Motor neuron (in vitro differentiated cells): Measurements from ENCODE around the gene KIRREL3. TPM values are rescaled to one million over a fixed set of nuclear protein-coding genes. Genes with fewer than 3 reads are reported as not detected.

Experiments used
- ATAC-seq, 8 experiments: fragments of 200-7000 bp; cut with Tn5 transposase; replicated peaks in 6 of 8; 2 replicates each; pipeline ENCODE4 v1.8.0; 2021; ENCODE audit warnings: mild to moderate bottlenecking in 8 of 8, moderate library complexity in 8 of 8
- H3K27ac ChIP-seq, 2 donors: fragments of 250-450 bp; sonication (Bioruptor Pico); 2 replicates each; pipeline ENCODE4 v1.9.0; 2021; ENCODE audit warnings: antibody characterized with exemption in 2 of 2, mild to moderate bottlenecking in 2 of 2, moderate library complexity in 1 of 2
- H3K4me1 ChIP-seq, 2 donors: fragments of 250-450 bp; sonication (Bioruptor Pico); replicated peaks in 1 of 2; 2 replicates each; pipeline ENCODE4 v1.6.1; 2021; ENCODE audit warnings: antibody characterized with exemption in 2 of 2, mild to moderate bottlenecking in 2 of 2, moderate library complexity in 1 of 2
- H3K4me3 ChIP-seq, 5 donors: fragments of 250-450 bp; sonication (Bioruptor Pico); 2 replicates each; pipeline ENCODE4 v1.9.0; 2021; ENCODE audit warnings: antibody characterized with exemption in 5 of 5, mild to moderate bottlenecking in 5 of 5, moderate library complexity in 4 of 5
- WGBS, 10 experiments: fragments of 450-650 bp; shearing (Covaris generic); methylation state at CpG; one replicate each; pipeline ENCODE4 v1.0.0; 2022; 5-methylcytosine and 5-hydroxymethylcytosine counted together
- in situ Hi-C, 9 experiments: fragments of 400-800 bp; cut with MboI; loops; one replicate each; pipeline ENCODE4 v1.15.0; 2021; ENCODE audit warnings: low sequenced_read_pairs in 9 of 9, low pct_unique_long_range_greater_than_20kb in 2 of 9; ENCODE audit not compliant: unreplicated experiment in 9 of 9
- total RNA-seq, 8 experiments: library from RNA; unstranded; fragments of 300-600 nt; gene quantifications; 2 replicates each; pipeline versions ENCODE4 v1.2.3 to v1.2.4, GENCODE V29; 2022

The KIRREL3 gene
- total RNA-seq, 8 experiments from 2014 or later: 3.2 to 53.1 (median 4.8) TPM

GRCh38 chr11:126526471-126526870 is 474.1 kb downstream of the KIRREL3 start:
- Histone ChIP-seq H3K27ac (no peak overlapping the region), H3K4me1 (peaks cover 7 to 16% of the 10 kb centered on the region in 2 donors), H3K4me3 (no peak overlapping the region)
- ATAC-seq: no peak
- WGBS, 10 experiments: 50 to 100% (median 80%) methylated on average over 1 to 7 of the region's 10 CpGs; no CpG with 5 or more reads in 5 of the 10 experiments
- in situ Hi-C loops: no loop called here

GRCh38 chr11:126525702-126526101 is 474.9 kb downstream of the KIRREL3 start:
- H3K4me1 ChIP-seq: peaks cover 9 to 16% of the 10 kb centered on the region in 2 donors
- no peak overlapping the region for H3K4me3 ChIP-seq
- in situ Hi-C loops: no loop called here
- ATAC-seq: peak in 5 of 8 experiments; percentile 35 to 83 (median 60)
- WGBS, 10 experiments: 0 to 100% (median 63%) methylated on average over 1 to 4 of the region's 4 CpGs; no CpG with 5 or more reads in 1 of the 10 experiments
- H3K27ac ChIP-seq: no peak overlapping the region

- H3K4me3 ChIP-seq: no peak overlapping the region
- no peak overlapping the region for H3K27ac ChIP-seq
- no peak for ATAC-seq
- peaks cover 14 to 18% of the 10 kb centered on the region in 2 donors for H3K4me1 ChIP-seq
- in situ Hi-C loops: no loop called here
- WGBS, 10 experiments: 21 to 100% (median 84%) methylated on average over 2 to 9 of the region's 10 CpGs
Measured at GRCh38 chr11:126525216-126525615, 475.4 kb downstream of the KIRREL3 start.

DNA sequence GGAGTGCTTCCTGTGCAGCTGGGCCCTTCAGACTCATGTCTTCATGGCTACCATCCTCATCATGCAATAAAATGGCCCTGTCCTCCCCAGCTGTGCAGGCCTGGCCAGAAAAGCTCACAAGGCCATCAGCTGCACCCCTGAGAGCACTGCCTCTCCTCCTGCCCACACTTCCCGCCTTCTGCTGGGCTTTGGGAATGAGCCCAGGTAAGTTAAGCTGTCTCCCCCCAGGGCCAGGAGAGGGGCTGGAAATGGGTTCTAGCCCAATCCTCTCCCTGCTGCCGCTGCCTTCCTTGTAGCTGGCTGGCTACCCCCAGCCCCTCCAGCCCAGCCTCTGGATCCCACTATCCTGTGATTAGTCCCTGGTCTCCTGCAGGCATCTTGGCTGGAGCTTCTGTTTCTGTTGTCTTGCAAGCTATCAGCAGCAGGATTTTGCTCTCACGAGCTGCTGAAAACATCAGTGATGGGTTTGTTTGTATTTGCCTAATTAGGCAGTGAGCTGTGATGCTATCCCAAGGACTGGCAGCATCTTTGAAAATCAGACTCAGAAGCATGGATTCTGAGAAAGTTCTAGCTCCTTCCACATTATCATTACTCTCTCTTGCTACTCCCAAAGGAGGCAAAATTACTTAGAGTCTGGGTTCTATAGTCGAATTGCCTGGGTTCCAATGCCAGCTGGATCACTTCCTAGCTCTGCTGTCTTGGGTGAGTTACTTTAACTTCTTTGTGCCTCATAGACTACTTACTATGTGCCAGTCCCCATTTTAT is 476.9 kb downstream of the KIRREL3 start:
- 20 to 83% (median 43%) methylated on average over 1 to 3 of the region's 4 CpGs; no CpG with 5 or more reads in 1 of the 10 experiments for WGBS, 10 experiments
- Histone ChIP-seq H3K4me3 (no peak overlapping the region), H3K4me1 (peaks cover 26 to 33% of the 10 kb centered on the region in 2 donors), H3K27ac (no peak overlapping the region)
- no peak for ATAC-seq
- in situ Hi-C loops: no loop called here

DNA sequence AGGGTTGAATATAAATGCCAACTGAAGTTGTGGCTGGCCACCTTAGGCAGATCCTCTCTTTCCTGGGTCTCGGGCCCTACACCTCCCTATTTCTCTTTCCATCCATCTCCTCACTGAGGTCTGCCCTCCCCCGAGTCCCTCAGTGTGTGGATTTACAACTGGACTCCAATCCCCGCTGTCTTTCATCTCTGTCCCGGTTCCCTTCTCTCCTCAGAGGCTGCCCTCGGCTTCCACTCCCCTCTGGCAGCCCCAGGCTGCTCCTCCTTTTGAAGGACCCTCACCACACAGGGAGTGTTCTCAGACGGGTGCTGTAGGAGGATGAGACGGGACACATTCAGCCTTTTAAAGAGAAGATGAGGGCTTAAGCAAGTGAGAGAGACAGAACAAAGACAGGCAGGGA is 478.0 kb downstream of the KIRREL3 start:
- WGBS, 10 experiments: 33 to 88% (median 64%) methylated on average over 1 to 5 of the region's 7 CpGs; no CpG with 5 or more reads in 4 of the 10 experiments
- peaks cover 32 to 41% of the 10 kb centered on the region in 2 donors for H3K4me1 ChIP-seq
- ATAC-seq: no peak
- in situ Hi-C loops: no loop called here
- no peak overlapping the region for H3K4me3 ChIP-seq
- no peak overlapping the region for H3K27ac ChIP-seq

- no peak overlapping the region for H3K4me3 ChIP-seq
- ATAC-seq: no peak
- WGBS, 10 experiments: 80 to 100% (median 91%) methylated on average over 1 to 4 of the region's 4 CpGs
- peaks cover 32 to 41% of the 10 kb centered on the region in 2 donors for H3K4me1 ChIP-seq
- in situ Hi-C loops: no loop called here
- no peak overlapping the region for H3K27ac ChIP-seq
Measured at GRCh38 chr11:126522152-126522551, 478.4 kb downstream of the KIRREL3 start.

- 80 to 96% (median 94%) methylated on average over 1 to 7 of the region's 11 CpGs; no CpG with 5 or more reads in 6 of the 10 experiments for WGBS, 10 experiments
- peaks cover 32 to 37% of the 10 kb centered on the region in 2 donors for H3K4me1 ChIP-seq
- ATAC-seq: no peak
- no peak overlapping the region for H3K27ac ChIP-seq
- in situ Hi-C loops: no loop called here
- H3K4me3 ChIP-seq: no peak overlapping the region
Measured at GRCh38 chr11:126521196-126521595, 479.4 kb downstream of the KIRREL3 start.

- peak in 3 of 8 experiments; percentile 52 to 73 (median 56) for ATAC-seq
- peaks cover 26 to 32% of the 10 kb centered on the region in 2 donors for H3K4me1 ChIP-seq
- WGBS, 10 experiments: 40 to 97% (median 90%) methylated on average over 2 to 16 of the region's 25 CpGs; no CpG with 5 or more reads in 1 of the 10 experiments
- peak overlapping the region in 1 of 2 donors; percentile 36 for H3K27ac ChIP-seq
- in situ Hi-C loops: no loop called here
- no peak overlapping the region for H3K4me3 ChIP-seq
Measured at GRCh38 chr11:126519764-126520734, 480.5 kb downstream of the KIRREL3 start.

DNA sequence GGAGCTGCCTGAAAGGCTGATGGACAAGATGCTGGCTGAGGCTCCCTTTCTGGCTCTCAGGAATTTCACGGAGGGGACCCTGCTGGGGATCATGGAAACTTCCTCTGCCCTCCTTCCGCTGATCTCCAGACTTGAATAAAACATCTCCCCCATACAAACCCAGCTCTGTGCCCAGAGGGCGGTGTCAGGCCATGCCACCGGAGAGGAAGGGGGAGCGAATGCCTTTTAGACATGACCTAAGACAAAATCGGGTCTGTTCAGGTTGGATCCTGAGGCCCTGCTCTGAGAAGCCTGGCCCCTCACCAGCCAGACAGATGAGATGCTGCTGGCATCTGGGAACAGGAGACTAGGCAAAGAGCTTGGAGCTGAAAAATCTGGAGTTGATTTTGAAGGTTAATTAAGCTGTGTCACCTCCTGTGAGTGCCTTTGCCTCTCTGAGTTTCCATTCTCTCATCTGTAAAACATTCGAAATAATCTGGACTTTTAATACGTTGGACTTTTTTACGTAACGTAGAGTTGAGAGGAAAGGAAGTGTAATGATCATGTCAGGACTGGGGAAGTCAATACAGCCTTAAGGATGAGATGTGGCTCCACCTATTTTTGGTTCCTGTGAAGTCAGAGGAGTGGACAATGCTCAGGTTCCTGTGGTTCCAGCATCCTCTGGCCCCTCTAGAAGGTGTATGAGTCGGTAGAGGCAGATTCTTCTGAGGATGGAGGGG is 481.4 kb downstream of the KIRREL3 start:
- 29 to 100% (median 78%) methylated on average over 1 to 8 of the region's 11 CpGs; no CpG with 5 or more reads in 2 of the 10 experiments for WGBS, 10 experiments
- Histone ChIP-seq H3K27ac (no peak overlapping the region), H3K4me3 (no peak overlapping the region), H3K4me1 (peaks cover 33 to 40% of the 10 kb centered on the region in 2 donors)
- ATAC-seq: no peak
- in situ Hi-C loops: no loop called here

DNA sequence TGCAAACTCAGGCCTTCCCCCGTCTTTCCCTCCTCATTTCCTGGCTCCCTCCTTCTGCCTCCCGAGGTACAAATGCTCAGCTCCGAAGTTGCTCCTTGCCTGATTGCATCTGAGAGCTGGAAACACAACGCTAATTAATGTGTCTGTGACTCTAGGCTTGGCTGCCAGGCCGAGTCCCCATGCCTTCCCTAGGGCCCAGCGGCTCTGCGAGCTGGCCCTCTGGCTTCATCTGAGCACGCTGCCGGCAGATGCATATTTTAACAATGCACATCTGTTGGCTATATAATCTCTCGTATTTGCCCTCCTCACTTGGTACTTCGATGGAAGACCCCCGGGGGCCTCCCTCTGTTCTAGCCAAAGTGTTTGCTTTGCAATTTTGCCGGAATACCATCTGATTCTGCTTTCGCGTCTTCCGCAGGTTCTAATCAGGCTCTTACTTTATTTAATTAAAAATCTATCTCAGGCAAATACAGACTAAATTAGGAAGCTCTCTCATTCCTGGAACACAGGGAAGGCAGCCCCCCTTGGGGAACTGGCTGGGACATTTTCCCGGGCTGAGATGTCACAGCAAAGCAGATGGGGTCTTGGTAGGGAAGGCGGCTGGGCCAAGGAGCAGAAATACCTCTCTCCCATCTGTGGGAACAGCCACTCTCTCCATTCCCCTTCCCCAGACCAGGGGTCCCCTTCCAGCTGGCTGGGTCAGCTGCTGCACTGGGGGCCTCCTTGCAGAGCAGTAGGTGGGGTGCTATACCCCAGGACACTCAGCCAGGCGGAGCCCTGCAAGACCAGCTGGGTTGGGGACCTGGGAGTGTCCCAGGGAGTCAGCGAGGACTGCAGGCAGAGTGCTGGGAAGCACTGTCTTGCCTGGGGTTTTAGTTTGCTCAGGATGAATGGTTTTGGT is 482.2 kb downstream of the KIRREL3 start:
- Histone ChIP-seq H3K4me3 (no peak overlapping the region), H3K27ac (no peak overlapping the region), H3K4me1 (peaks cover 36 to 48% of the 10 kb centered on the region in 2 donors)
- ATAC-seq: peak in 5 of 8 experiments; percentile 45 to 59 (median 50)
- 46 to 100% (median 66%) methylated on average over 1 to 14 of the region's 20 CpGs; no CpG with 5 or more reads in 2 of the 10 experiments for WGBS, 10 experiments
- in situ Hi-C loops: no loop called here

GRCh38 chr11:126515501-126515900 is 485.1 kb downstream of the KIRREL3 start:
- Histone ChIP-seq H3K4me3 (no peak overlapping the region), H3K27ac (no peak overlapping the region), H3K4me1 (peaks cover 40 to 59% of the 10 kb centered on the region in 2 donors)
- 0 to 100% (median 92%) methylated on average over 1 to 3 of the region's 5 CpGs; no CpG with 5 or more reads in 6 of the 10 experiments for WGBS, 10 experiments
- in situ Hi-C loops: no loop called here
- ATAC-seq: no peak
